Esophagus muscularis mucosa (tissue), 4 donors: ENCODE results near the gene INO80E. TPM values are rescaled to one million over a fixed set of nuclear protein-coding genes. Genes with fewer than 3 reads are reported as not detected.

Experiments used
- DNase-seq: peaks from one replicate; pipeline ENCODE4 v3.0.0-alpha.2; 2017; ENCODE audit errors: extremely low spot score
- H3K27ac ChIP-seq, 4 donors: fragments of 200-600 bp; sonication (generic); replicated peaks in 1 of 4; 1 replicate in 3 of 4; 2 replicates in 1 of 4; pipeline ENCODE4 v1.5.1; 2016 to 2019; ENCODE audit warnings: mild to moderate bottlenecking in 1 of 4
- H3K27me3 ChIP-seq, 4 donors: fragments of 200-600 bp; sonication (generic); one replicate each; pipeline versions ENCODE4 v1.5.1 to v1.6.0; 2016 to 2019
- H3K36me3 ChIP-seq, 4 donors: fragments of 200-600 bp; sonication (generic); one replicate each; pipeline ENCODE4 v1.5.1; 2016 to 2019
- H3K4me1 ChIP-seq, 4 donors: fragments of 200-600 bp; sonication (generic); one replicate each; pipeline ENCODE4 v1.5.1; 2016 to 2019
- H3K4me3 ChIP-seq, 4 donors: fragments of 200-600 bp; sonication (generic); 1 replicate in 2 of 4; 2 replicates in 2 of 4; pipeline ENCODE4 v1.5.1; 2016 to 2019; ENCODE audit warnings: mild to moderate bottlenecking in 4 of 4, moderate library complexity in 1 of 4
- H3K9me3 ChIP-seq, 4 donors: fragments of 200-600 bp; sonication (generic); 1 replicate in 3 of 4; 2 replicates in 1 of 4; pipeline ENCODE4 v1.5.1; 2016 to 2019
- CTCF ChIP-seq, 3 experiments: fragments of 200-600 bp in 2 of 3; fragments of 450-650 bp in 1 of 3; sonication (generic) in 2 of 3; IDR thresholded peaks; one replicate each; pipeline ENCODE4 v1.5.1; 2017 to 2019; ENCODE audit warnings: antibody characterized with exemption in 3 of 3, mild to moderate bottlenecking in 2 of 3, moderate library complexity in 1 of 3
- EP300 ChIP-seq: sonication (generic); formaldehyde crosslinking; IDR thresholded peaks from one replicate; pipeline ENCODE4 v1.6.1; 2017; ENCODE audit warnings: antibody characterized with exemption
- POLR2A ChIP-seq: fragments of 450-650 bp; IDR thresholded peaks from one replicate; pipeline ENCODE4 v1.6.1; 2017; ENCODE audit warnings: antibody characterized with exemption, moderate library complexity, mild to moderate bottlenecking, low read depth
- POLR2AphosphoS5 ChIP-seq, 2 donors: sonication (generic); formaldehyde crosslinking; IDR thresholded peaks; one replicate each; pipeline ENCODE4 v1.6.1; 2017; ENCODE audit warnings: antibody characterized with exemption in 2 of 2
- WGBS: methylation state at CpG from one replicate; pipeline ENCODE4 v1.1.5; 2018; 5-methylcytosine and 5-hydroxymethylcytosine counted together
- intact Hi-C: fragments of 100-400 bp; cut with DNase I; formaldehyde crosslinking; loops from one replicate; pipeline ENCODE4 v1.15.1; 2023
- total RNA-seq, 4 donors: library from RNA; depleted of rRNA; stranded (reverse); fragments of >200 nt; gene quantifications; one replicate each; pipeline versions ENCODE4 v1.1.0 to v1.2.1, GENCODE V29; 2016

The INO80E gene
- total RNA-seq, 4 donors from 2014 or later, result 38.2 to 58.1 (median 43.5) TPM

- DNase-seq, result no peak
- 35% methylated on average over 13 of the region's 13 CpGs for WGBS
- Histone ChIP-seq H3K27ac (no peak overlapping the region), H3K27me3 (peaks cover 0 to 80% (median 33%) of the 10 kb centered on the region in 4 donors), H3K36me3 (no peaks in the 10 kb centered on the region), H3K9me3 (no peaks in the 10 kb centered on the region), H3K4me1 (peaks cover 9 to 19% (median 13%) of the 10 kb centered on the region in 4 donors), H3K4me3 (no peak overlapping the region)
- intact Hi-C loops, result no loop called here
- TF ChIP-seq POLR2A, result no peak
- TF ChIP-seq POLR2AphosphoS5 (IDR thresholded peaks at IDR 0.05), result no peak
- TF ChIP-seq CTCF (IDR thresholded peaks at IDR 0.05), result no peak
- no peak for TF ChIP-seq EP300
Observed at GRCh38 chr16:30027588-30028437, 31.8 kb downstream of the INO80E start.

- Histone ChIP-seq H3K4me1 (peaks cover 9 to 19% (median 13%) of the 10 kb centered on the region in 4 donors), H3K27me3 (peaks cover 0 to 87% (median 37%) of the 10 kb centered on the region in 4 donors), H3K4me3 (no peak overlapping the region), H3K27ac (no peak overlapping the region), H3K36me3 (no peaks in the 10 kb centered on the region), H3K9me3 (no peaks in the 10 kb centered on the region)
- DNase-seq, result no peak
- intact Hi-C loops, result no loop called here
- 27% methylated on average over 16 of the region's 18 CpGs for WGBS
- TF ChIP-seq EP300 (no peak), POLR2AphosphoS5 (IDR thresholded peaks at IDR 0.05) (no peak), CTCF (IDR thresholded peaks at IDR 0.05) (no peak), POLR2A (no peak)
Observed at GRCh38 chr16:30028438-30029076, 32.5 kb downstream of the INO80E start.

GRCh38 chr16:30030011-30030685, 34.1 kb downstream of the INO80E start:
- WGBS, result 30% methylated on average over 23 of the region's 23 CpGs
- Histone ChIP-seq H3K4me3 (no peak overlapping the region), H3K27me3 (peaks cover 0 to 98% (median 42%) of the 10 kb centered on the region in 4 donors), H3K27ac (no peak overlapping the region), H3K9me3 (no peaks in the 10 kb centered on the region), H3K36me3 (no peaks in the 10 kb centered on the region), H3K4me1 (peaks cover 9 to 19% (median 13%) of the 10 kb centered on the region in 4 donors)
- DNase-seq, result no peak
- TF ChIP-seq POLR2A (no peak), CTCF (IDR thresholded peaks at IDR 0.05) (no peak), POLR2AphosphoS5 (IDR thresholded peaks at IDR 0.05) (no peak), EP300 (no peak)
- intact Hi-C loops, result no loop called here

- Histone ChIP-seq H3K27ac (no peak within 1 kb of the TSS), H3K36me3 (no peaks in the 10 kb centered on the region), H3K4me1 (peaks cover 9 to 19% (median 13%) of the 10 kb centered on the region in 4 donors), H3K27me3 (peaks cover 0 to 100% (median 42%) of the 10 kb centered on the region in 4 donors), H3K9me3 (no peaks in the 10 kb centered on the region), H3K4me3 (peak within 1 kb of the TSS; percentile 18 to 41 (median 30))
- no peak for TF ChIP-seq CTCF (IDR thresholded peaks at IDR 0.05)
- no peak for TF ChIP-seq POLR2A
- no peak for TF ChIP-seq EP300
- TF ChIP-seq POLR2AphosphoS5 (IDR thresholded peaks at IDR 0.05), result no peak
- no peak for DNase-seq
- intact Hi-C loops, result no loop called here
- WGBS, result under 1% methylated on average over 21 of the region's 27 CpGs
Observed at GRCh38 chr16:30030841-30031413, 34.9 kb downstream of the INO80E start, which contains the start of gene TLCD3B. Gene TLCD3B, minus strand, starts transcription at chr16:30031271. Its CDS starts 744 bp downstream, at chr16:30030527.
